ENCODE results near the gene NT5C1B. TPM values are rescaled to one million over a fixed set of nuclear protein-coding genes. Genes with fewer than 3 reads are reported as not detected.

The NT5C1B gene
- total RNA-seq, 1 donor from 2014 or later, result not detected

GRCh38 chr2:18520451-18521425 lies 68.6 kb downstream of the NT5C1B start:
- Histone ChIP-seq H3K4me1 (no peaks in the 10 kb centered on the region), H3K79me2 (ENCODE audit: low read depth) (no peaks in the 10 kb centered on the region), H3K9me3 (ENCODE audit: low read depth) (no peaks in the 10 kb centered on the region), H3K36me3 (no peaks in the 10 kb centered on the region), H3K9ac (no peak overlapping the region), H3K27me3 (no peaks in the 10 kb centered on the region), H3K27ac (no peak overlapping the region), H2AFZ (replicated peaks) (peak overlapping the region; percentile 75), H3K4me3 (no peak overlapping the region), H3K4me2 (no peak overlapping the region), H4K20me1 (ENCODE audit: low read depth) (no peaks in the 10 kb centered on the region), H3F3A (ENCODE audit: low read depth) (no peaks in the 10 kb centered on the region)
- peak; percentile 82 for DNase-seq (ENCODE audit: low spot score)
- Mint-ChIP-seq H3K27ac (peak overlapping the region; percentile 50), H3K27me3 (ENCODE audit: insufficient read depth, low read depth) (peaks cover 6% of the 10 kb centered on the region), H3K4me3 (no peak overlapping the region), H3K4me1 (peaks cover 6% of the 10 kb centered on the region), H3K9me3 (no peaks in the 10 kb centered on the region), H3K36me3 (no peaks in the 10 kb centered on the region)
- TF ChIP-seq EZH2phosphoT487 (IDR thresholded peaks at IDR 0.05) (no peak), CTCF (IDR thresholded peaks at IDR 0.05) (peak; percentile 96)

DNA sequence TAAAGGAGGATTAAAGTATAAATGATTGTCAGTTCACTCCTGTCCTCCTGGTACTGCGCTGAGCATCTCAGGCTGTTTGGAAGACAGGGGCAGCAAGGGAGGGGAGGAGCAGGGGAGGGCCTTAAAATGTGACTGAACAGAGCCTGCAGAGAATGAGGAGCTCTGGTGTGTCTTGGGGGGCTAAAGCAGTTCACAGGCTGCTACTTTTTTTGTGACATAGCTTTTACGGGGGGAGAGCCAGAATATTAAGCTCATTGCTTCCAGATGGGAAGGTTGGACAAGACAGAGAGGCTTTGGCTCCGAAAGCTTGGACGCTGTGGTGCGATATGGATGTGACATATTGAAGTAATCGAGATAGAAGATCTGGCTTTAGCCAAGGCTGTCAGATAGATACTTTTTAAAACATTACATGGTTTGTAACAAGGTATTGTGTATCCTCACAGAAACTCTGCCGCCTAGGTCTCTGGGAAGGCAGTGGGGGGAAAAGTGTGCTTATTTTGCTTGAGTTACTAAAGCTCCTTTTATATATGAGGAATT lies 69.4 kb downstream of the NT5C1B start:
- Histone ChIP-seq H3K9ac (no peak overlapping the region), H3K79me2 (ENCODE audit: low read depth) (no peaks in the 10 kb centered on the region), H3K4me1 (no peaks in the 10 kb centered on the region), H3K9me3 (ENCODE audit: low read depth) (no peaks in the 10 kb centered on the region), H3K36me3 (no peaks in the 10 kb centered on the region), H3F3A (ENCODE audit: low read depth) (no peaks in the 10 kb centered on the region), H4K20me1 (ENCODE audit: low read depth) (no peaks in the 10 kb centered on the region), H3K27ac (no peak overlapping the region), H3K4me2 (no peak overlapping the region), H2AFZ (replicated peaks) (no peak overlapping the region), H3K27me3 (no peaks in the 10 kb centered on the region), H3K4me3 (no peak overlapping the region)
- H3K36me3 Mint-ChIP-seq, result no peaks in the 10 kb centered on the region
- no peaks in the 10 kb centered on the region for H3K9me3 Mint-ChIP-seq
- TF ChIP-seq EZH2 (IDR thresholded peaks at IDR 0.05) (no peak), EZH2phosphoT487 (IDR thresholded peaks at IDR 0.05) (no peak), CTCF (IDR thresholded peaks at IDR 0.05) (no peak)
- no peak overlapping the region for H3K4me3 Mint-ChIP-seq
- peaks cover 8% of the 10 kb centered on the region for H3K4me1 Mint-ChIP-seq
- DNase-seq (ENCODE audit: low spot score), result no peak
- H3K27ac Mint-ChIP-seq, result peak overlapping the region; percentile 50
- peaks cover 5% of the 10 kb centered on the region for H3K27me3 Mint-ChIP-seq (ENCODE audit: insufficient read depth, low read depth)

- Mint-ChIP-seq H3K9me3 (no peaks in the 10 kb centered on the region), H3K4me1 (peaks cover 8% of the 10 kb centered on the region), H3K4me3 (no peak overlapping the region), H3K36me3 (no peaks in the 10 kb centered on the region), H3K27me3 (ENCODE audit: insufficient read depth, low read depth) (peaks cover 4% of the 10 kb centered on the region), H3K27ac (no peak overlapping the region)
- H3K79me2 ChIP-seq (ENCODE audit: low read depth), result no peaks in the 10 kb centered on the region
- no peaks in the 10 kb centered on the region for H3K27me3 ChIP-seq
- no peaks in the 10 kb centered on the region for H3K9me3 ChIP-seq (ENCODE audit: low read depth)
- no peak for DNase-seq (ENCODE audit: low spot score)
- no peak overlapping the region for H3K9ac ChIP-seq
- no peaks in the 10 kb centered on the region for H3K36me3 ChIP-seq
- TF ChIP-seq EZH2 (IDR thresholded peaks at IDR 0.05) (no peak), CTCF (IDR thresholded peaks at IDR 0.05) (no peak), EZH2phosphoT487 (IDR thresholded peaks at IDR 0.05) (no peak)
- no peak overlapping the region for H3K27ac ChIP-seq
- no peak overlapping the region for H3K4me2 ChIP-seq
- no peaks in the 10 kb centered on the region for H3K4me1 ChIP-seq
- no peaks in the 10 kb centered on the region for H4K20me1 ChIP-seq (ENCODE audit: low read depth)
- no peak overlapping the region for H2AFZ ChIP-seq (replicated peaks)
- H3K4me3 ChIP-seq, result no peak overlapping the region
- no peaks in the 10 kb centered on the region for H3F3A ChIP-seq (ENCODE audit: low read depth)
These were observed 71.0 kb downstream of the NT5C1B start for GRCh38 chr2:18518116-18519111.
